Adipose tissue (tissue), 3 donors: Measurements from ENCODE around the gene SCAMP2. TPM values are rescaled to one million over a fixed set of nuclear protein-coding genes. Genes with fewer than 3 reads are reported as not detected.
"Not testable (repeated sequence)": the region's sequence is repeated elsewhere in the genome, so short reads cannot be mapped to it uniquely, and the experiment has no call there.

Source experiments
- H3K27ac ChIP-seq: one replicate; pipeline ENCODE4 v1.5.1; 2013; ENCODE audit warnings: low read depth, low read length
- WGBS, 3 donors: extraction: QIAGEN DNeasy Blood & Tissue Kit; methylation state at CpG; one replicate each; pipeline ENCODE4 v1.1.7; 2013; 5-methylcytosine and 5-hydroxymethylcytosine counted together
- polyA plus RNA-seq, 3 donors: library from polyadenylated mRNA; stranded (reverse); fragments of 200-250 nt; gene quantifications; one replicate each; pipeline ENCODE4 v1.2.3, GENCODE V29; 2013
- donor health status: healthy with polysubstance abuse.
- donor health status: Bipolar disorder and iron deficiency.
- donor health status: healthy.

SCAMP2 gene, protein sequence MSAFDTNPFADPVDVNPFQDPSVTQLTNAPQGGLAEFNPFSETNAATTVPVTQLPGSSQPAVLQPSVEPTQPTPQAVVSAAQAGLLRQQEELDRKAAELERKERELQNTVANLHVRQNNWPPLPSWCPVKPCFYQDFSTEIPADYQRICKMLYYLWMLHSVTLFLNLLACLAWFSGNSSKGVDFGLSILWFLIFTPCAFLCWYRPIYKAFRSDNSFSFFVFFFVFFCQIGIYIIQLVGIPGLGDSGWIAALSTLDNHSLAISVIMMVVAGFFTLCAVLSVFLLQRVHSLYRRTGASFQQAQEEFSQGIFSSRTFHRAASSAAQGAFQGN
- polyA plus RNA-seq: 10 to 100 TPM; 26.3 to 48.1 (median 34.8) TPM

DNA sequence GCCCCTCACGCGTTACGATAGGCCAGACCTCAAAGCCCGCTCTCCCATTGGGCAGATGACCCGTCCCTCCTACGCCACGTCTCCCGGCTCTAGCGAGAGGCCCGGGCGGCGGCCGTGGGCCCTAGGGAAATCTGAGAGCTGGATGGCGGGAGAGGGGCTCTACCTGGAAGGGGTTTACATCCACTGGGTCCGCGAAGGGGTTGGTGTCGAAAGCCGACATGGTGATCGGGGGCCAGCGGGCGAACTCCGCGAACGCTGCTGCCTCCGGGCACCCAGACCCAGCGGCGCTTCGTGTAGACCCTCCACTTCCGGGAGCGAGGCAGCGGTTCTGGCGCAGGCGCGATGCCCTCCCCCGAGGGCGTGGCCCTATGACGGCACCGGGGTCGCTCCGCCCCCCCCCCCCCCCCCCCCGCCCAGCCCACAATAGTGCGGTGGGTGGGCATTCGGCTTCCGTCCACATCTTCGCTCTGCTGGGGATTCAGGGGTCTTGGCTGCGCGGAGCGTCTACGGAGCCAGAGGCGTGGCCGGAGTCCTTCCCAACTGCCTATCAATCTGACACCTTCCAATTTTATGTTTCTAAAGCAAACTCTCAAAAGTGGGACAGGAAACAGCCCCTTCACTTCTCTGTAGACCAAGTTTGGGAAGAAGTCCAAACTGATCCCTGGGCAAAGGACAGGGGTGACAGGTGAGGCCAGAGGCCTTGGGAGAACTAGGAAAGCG is at the start of gene SCAMP2:
SCAMP2 (minus strand) TSS at position 330 of the 720 bp plus-strand sequence; CDS start at position 220, 110 bp downstream.
- H3K27ac ChIP-seq: peak within 1 kb of the TSS; percentile 19
- WGBS, 3 donors: 1% methylated on average over 39 to 49 of the region's 52 CpGs

DNA sequence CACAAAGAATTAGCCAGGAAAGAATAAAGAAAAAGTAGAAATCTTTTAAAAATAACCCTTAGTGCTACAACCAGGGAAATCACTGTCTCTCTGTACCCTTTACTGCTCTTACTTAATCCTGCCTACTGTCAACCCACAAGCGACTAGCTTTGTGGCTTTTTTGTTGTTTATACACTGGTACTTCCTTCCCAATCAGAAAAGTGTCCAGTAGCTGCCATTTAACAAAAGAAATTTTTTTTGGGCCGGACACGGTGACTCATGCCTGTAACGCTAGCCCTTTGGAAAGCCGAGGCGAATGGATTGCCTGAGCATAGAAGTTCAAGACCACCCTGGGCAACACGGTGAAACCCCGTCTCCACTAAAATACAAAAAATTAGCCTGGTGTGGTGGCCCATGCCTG is 47.3 kb upstream of the SCAMP2 start:
- WGBS, 3 donors: 61 to 89% (median 74%) methylated on average over 8 of the region's 8 CpGs
- H3K27ac ChIP-seq: no peak overlapping the region

DNA sequence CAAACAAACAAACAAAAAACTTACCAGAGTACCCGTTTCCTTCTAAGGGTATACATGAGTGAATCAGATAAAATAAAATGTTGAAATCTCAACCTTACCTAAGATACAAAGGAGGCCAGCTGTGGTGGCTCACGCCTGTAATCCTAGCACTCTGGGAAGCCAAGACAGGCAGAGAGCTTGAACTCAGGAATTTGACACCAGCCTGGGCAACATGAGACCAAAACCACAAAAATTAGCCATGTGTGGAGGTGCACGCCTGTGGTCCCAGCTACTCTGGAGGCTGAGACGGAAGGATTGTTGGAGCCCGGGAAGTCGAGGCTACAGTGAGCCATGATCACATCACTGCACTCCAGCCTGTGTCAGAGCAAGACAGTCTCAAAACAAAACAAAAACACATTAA is 44.5 kb upstream of the SCAMP2 start:
- no peak overlapping the region for H3K27ac ChIP-seq
- WGBS, 3 donors: 89 to 94% (median 94%) methylated on average over 6 of the region's 6 CpGs

DNA sequence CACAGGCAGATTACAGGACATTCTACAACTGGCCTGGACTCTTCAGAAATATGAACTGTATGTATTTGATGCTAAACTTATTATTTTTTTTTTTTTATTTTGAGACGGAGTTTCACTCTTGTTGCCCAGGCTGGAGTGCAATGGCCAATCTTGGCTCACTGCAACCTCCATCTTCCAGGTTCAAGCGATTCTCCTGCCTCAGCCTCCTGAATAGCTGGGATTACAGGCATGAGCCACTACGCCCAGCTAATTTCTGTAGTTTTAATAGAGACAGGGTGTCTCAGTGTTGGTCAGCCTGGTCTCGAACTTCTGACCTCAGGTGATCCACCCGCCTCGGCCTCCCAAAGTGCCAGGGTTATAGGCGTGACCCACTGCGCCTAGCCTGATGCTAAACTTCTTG is 40.6 kb upstream of the SCAMP2 start:
- not testable (repeated sequence) for H3K27ac ChIP-seq
- 94 to 98% (median 96%) methylated on average over 8 of the region's 8 CpGs for WGBS, 3 donors

DNA sequence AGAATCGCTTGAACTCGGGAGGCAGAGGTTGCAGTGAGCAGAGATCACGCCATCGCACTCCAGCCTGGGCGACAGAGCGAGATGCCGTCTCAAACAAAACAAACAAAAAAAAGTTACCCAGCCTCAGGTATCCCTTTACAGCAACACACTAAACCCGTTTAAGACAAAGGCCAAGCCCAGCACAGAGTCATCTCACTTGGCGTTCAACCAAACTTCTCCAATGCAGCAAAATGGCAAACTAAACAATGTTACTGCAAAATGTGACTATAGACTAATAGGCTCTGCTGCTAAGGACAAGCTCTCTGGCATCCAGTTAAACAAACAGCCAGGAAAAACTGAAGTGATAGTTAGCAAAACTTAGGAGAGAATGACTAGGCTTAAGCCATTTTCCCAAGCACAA is 39.9 kb upstream of the SCAMP2 start:
- 86 to 93% (median 90%) methylated on average over 9 of the region's 9 CpGs for WGBS, 3 donors
- H3K27ac ChIP-seq: no peak overlapping the region

DNA sequence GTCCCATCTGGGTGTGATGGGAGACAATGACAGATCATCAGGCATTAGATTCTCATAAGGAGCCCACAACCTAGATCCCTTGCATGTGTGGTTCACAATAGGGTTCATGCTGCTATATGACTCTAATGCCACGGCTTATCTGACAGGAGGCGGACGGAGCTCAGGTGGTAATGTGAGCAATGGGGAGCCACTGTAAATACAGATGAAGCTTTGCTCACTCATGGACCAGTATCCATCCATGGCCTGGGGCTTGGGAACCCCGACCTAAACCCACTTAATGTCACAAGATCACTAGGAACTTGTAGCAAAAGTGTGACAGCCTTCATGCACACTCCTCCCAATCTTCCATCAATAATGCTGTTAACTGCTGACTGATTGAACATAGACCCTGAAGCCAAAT is 35.5 kb upstream of the SCAMP2 start:
- no peak overlapping the region for H3K27ac ChIP-seq
- WGBS, 3 donors: 91 to 96% (median 92%) methylated on average over 4 of the region's 4 CpGs

DNA sequence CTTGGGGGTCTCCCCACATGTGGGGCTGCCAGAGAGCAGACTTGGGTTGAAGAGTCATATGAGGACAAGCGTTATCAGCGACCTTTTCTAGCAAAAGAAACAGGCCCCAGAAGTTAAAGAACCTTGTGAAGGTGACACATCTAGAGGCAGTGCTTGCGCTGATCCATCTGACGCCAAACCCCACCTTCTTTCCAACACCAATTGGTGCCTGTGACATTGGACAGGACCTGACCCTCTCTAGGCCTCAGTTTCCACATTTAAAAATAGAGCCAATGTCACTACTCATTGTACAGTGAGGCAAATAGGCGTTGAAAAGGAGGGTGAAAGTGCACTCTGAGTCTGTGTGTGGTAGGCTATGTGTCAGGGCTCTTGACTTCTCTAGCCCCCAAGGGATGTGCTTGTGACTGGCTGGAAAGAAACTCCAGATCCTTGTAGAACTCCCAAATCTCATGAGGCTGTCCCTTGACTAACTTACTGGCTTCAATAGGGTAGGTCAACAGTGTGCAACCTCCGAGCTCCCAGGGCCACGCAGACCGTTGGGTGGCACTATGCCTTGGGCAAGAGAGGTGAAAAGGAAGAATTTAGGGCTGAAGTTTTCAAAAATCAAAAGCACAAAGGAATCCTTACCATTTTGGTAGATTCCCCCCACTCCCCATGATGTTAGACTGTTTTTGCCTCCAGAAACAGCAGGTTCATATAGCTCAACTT is 34.2 kb upstream of the SCAMP2 start:
- WGBS, 3 donors: 38 to 45% (median 43%) methylated on average over 8 of the region's 8 CpGs
- H3K27ac ChIP-seq: no peak overlapping the region

DNA sequence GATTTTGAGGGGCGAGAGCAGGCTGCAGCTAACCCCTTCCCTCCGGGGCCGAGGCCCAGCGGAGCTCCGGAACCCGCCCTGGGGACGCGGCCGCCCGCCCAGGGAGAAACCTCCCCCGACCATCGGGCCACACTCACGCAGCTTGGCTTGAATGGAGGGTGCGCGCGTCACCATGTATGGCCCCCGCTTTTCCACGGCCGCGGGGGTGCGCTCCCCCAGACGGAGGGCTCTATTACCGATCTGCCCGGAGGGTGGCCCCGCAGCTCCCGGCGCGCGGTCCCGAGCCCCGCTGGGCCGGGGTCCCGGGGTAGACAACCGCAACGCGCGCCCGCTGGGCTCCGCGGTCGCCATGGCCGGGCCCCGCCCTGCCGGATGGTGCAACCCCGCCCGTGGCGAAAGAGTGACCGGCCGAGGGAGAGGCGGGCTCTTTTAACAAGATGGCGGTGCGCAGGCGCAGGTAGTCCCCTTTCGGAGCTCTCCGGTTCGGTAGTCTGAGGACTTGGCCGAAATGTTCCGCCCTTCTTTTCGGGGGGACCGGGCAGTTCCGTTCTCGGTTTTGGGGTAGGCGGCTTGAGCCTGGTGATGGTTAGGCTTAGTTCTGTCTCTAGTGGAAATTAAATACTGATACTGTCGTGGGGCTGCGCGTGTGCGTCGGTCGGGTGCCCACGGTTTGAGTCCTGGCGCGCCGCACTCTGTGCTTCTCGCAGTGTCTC is 33.4 kb upstream of the SCAMP2 start, which contains the start of gene FAM219B:
FAM219B (minus strand) TSS at position 402 of the 713 bp plus-strand sequence; CDS start at position 351, 51 bp downstream.
- 0% methylated on average over 63 to 74 of the region's 74 CpGs for WGBS, 3 donors
- peak within 1 kb of the TSS; percentile 93 for H3K27ac ChIP-seq

DNA sequence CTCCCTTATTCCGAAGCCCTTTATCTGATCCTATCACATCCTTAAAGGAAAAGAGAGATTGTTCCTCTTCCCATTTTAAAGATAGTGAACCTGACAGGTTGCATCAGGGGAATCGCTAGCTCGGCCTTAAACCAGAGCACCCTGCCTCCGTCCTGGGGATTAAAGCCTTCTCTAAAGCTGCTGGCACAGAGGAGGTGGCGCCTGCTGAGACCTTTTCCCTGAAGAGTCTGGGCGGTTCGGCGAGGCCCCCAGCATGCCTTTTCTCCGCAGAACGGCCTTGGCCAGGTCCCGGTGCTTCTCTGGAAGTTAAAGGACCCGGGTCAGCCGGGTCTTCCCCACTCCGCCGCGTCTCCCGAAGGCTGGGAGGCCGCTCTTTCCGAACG is 32.9 kb upstream of the SCAMP2 start:
- 0 to 1% (median 0%) methylated on average over 20 of the region's 20 CpGs for WGBS, 3 donors
- H3K27ac ChIP-seq: no peak overlapping the region

DNA sequence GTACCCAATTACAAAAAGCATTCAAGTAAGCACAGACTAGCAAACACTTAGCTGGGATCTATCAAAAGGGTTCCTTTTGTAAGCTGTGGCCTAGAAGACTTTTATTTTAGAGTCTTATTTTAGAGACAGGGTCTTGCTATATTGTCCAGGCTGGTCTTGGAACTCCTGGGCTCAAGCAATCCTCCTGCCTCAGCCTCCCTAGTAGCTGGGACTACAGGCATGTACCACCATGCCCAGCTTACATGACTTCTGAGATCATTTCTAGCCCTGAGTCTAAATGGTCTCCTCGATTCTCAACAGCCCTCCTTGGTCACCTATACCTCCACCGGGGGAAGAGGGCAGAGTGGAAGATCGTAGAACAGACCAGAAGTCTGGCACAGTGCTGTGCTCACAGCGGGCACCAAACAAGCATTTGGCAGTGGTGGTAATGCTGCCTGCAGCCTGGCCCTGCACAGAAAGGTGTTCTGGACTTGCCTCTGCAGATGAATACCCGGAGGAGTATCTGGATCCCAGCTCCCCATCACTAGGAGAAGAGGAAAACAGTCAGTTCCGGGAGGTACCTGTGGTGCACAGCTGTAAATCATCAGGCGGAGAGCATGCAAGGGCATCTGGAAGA is 31.1 kb upstream of the SCAMP2 start:
- WGBS, 3 donors: 87 to 93% (median 90%) methylated on average over 7 of the region's 7 CpGs
- no peak overlapping the region for H3K27ac ChIP-seq

DNA sequence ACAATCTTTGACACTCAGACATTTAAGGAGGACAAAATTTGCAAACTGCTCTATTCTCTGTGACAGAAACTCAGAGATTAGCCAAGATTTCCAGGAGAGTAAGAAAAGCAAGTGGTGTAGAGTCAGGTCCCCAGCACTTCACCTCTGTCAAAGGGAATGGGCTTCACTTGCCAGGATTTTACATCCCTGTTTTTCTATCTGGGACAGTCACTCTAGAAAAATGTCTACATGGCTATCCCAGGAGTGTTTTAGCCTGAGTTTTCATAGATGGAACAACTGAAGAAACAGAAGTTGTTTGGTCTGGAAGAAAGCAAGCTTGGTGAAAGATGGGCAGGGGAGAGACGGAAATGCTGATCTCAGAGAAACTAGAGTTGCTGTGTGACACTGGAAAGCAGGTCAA is 30.5 kb upstream of the SCAMP2 start:
- 88 to 93% (median 92%) methylated on average over 1 of the region's 1 CpG for WGBS, 3 donors
- no peak overlapping the region for H3K27ac ChIP-seq

DNA sequence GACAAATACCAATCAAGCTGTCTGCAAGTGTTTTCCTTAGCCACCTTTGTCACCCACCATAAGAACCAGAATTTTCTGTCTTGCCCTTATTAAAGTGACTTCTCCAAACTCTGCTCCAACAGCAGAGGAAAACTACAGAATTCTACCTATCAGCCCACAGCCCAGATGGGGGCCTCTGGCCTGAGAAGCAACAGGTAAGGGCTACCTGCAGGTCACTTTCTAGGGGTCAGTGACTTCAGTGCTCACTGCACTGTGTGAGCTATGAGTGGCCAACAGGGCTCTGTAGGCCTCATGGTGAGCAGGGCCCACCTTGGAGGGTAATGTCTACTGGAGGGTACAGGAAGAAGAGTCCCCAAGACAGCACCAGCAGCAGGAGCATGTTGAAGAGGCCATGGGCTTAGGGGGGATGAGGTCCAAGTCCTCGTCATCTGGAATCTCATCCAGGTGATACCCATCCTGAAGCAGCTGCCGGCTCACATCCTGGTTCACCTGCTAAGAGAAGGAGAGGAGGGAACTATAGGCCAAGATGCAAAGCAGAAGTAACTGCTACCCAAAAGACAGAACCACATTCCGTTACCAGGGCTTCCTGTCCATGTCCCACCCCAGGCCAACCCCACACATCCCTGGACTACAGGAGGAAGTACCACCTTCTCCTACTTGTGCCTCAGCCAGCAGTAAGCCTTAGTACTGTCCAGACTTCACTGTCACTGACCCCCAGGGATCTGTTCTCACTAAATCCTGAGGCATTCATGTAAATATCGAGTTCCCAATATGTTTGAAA is 29.3 kb upstream of the SCAMP2 start:
- whole genome bisulfite sequencing, 3 donors: 66 to 94% (median 73%) methylated on average over 4 of the region's 4 CpGs
- H3K27ac ChIP-seq: no peak overlapping the region

DNA sequence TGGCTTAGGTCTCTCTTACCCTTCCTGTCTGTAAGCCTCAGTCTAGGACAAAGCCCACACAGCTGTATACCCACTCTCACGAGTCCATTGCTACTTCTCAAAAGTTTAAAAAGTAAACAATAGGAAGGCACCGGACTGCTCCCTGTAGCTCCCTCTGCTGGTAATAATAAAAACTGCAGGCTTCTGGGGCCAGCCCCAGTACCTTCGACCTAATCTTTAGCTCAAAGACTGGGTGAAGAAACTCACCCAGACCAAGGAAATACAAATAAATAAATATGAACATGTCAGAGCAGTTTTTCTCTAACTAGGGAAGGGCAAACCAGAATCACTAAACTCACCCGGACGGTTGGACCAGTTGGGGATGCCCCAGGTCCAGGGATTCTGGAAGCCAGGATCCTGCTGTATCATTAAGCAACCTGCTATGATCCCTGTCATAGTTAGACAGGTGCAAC is 28.5 kb upstream of the SCAMP2 start:
- 18 to 23% (median 21%) methylated on average over 5 of the region's 5 CpGs for WGBS, 3 donors
- H3K27ac ChIP-seq: no peak overlapping the region

DNA sequence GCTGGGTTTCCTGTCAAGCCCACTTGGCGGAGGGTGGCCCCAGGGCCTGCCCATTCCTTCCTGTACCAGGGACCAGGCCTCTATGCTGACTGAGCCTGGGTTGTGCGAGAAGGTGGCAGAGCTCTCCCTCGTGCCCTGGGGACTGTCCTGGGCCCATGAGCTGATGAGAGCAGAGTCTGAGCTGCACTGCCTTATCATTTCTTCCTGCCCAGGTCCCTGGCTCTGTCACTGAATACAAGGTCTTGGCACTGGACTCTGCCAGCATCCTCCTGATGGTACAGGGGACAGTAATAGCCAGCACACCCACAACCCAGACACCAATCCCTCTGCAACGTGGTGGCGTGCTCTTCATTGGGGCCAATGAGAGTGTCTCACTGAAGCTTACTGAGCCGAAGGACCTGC is 24.1 kb upstream of the SCAMP2 start:
- no peak overlapping the region for H3K27ac ChIP-seq
- WGBS, 3 donors: 71 to 84% (median 74%) methylated on average over 6 of the region's 6 CpGs

DNA sequence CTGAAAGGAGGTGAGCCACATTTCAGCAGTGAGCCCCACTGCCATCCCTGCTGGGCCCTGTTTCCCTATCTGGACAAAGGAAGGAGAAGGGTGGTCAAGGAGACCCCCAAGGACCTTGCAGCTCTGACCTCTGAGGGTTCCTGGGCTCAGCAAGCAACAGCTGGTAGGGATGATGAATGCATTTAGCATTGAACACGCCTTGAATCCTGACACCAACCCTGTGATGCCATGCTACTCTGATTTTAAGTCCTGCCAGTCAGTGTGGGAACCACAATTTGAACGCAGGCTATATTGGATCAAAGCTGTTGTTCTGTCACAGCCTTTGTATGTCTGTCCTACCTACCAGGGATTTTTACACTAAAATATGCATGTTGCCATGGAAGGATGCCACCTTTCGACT is 23.2 kb upstream of the SCAMP2 start:
- H3K27ac ChIP-seq: no peak overlapping the region
- 84 to 93% (median 88%) methylated on average over 3 of the region's 3 CpGs for WGBS, 3 donors

DNA sequence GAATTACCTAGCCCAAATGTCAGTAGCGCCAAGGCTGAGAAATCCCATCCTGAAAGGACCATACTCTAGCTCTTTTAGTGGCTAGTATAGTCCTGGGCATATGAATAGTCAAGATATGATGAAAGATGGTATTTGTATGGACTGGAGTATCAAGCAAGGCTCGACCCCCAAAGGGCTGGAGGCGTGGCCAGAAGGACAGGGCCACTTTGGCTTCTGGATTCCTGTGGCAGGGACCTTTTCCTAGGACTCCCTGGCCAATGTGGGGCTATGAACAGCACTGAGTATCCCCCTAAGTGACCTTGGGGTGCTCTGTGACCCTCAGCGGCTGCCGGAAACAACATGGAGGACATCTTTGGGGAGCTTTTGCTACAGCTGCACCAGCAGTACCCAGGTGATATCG is 22.7 kb upstream of the SCAMP2 start:
- 93 to 97% (median 93%) methylated on average over 6 of the region's 6 CpGs for WGBS, 3 donors
- no peak overlapping the region for H3K27ac ChIP-seq

DNA sequence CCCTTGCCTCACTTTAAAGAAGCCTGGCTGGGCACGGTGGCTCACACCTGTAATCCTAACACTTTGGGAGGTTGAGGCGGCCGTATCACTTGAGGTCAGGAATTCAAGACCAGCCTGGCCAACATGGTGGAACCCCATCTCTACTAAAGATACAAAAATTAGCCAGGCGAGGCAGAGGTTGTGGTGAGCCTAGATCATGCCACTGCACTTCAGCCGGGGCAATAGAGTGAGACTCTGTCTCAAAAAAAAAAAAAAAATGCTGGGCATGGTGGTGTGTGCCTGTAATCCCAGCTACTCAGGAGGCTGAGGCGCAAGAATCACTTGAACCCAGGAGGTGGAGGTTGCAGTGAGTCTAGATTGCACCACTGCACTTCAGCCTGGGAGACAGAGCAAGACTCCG is 21.2 kb upstream of the SCAMP2 start:
- 95 to 99% (median 96%) methylated on average over 7 of the region's 7 CpGs for WGBS, 3 donors
- H3K27ac ChIP-seq: not testable (repeated sequence)
